Measurements from ENCODE around the gene IL1RAP.

The IL1RAP gene

GRCh38 chr3:190495354-190495753 lies 18.5 kb upstream of the IL1RAP start:
- Histone ChIP-seq H3K27me3 (ENCODE audit: control insufficient read depth, insufficient read depth, low read length) (no peaks in the 10 kb centered on the region), H3K9ac (ENCODE audit: low read depth, low read length) (no peak overlapping the region), H3K4me1 (ENCODE audit: control insufficient read depth, insufficient read depth, low read length) (peaks cover 3% of the 10 kb centered on the region), H3K9me3 (ENCODE audit: control insufficient read depth, insufficient read depth, low read length) (no peaks in the 10 kb centered on the region), H3K4me3 (ENCODE audit: low read depth, low read length) (no peak overlapping the region), H3K36me3 (ENCODE audit: control insufficient read depth, insufficient read depth, low read length) (no peaks in the 10 kb centered on the region)

- Histone ChIP-seq H3K27me3 (ENCODE audit: control insufficient read depth, insufficient read depth, low read length) (no peaks in the 10 kb centered on the region), H3K9ac (ENCODE audit: low read depth, low read length) (no peak overlapping the region), H3K4me3 (ENCODE audit: low read depth, low read length) (no peak overlapping the region), H3K9me3 (ENCODE audit: control insufficient read depth, insufficient read depth, low read length) (no peaks in the 10 kb centered on the region), H3K4me1 (ENCODE audit: control insufficient read depth, insufficient read depth, low read length) (peaks cover 3% of the 10 kb centered on the region), H3K36me3 (ENCODE audit: control insufficient read depth, insufficient read depth, low read length) (no peaks in the 10 kb centered on the region)
Observed at GRCh38 chr3:190495796-190496195, 18.1 kb upstream of the IL1RAP start.

- no peaks in the 10 kb centered on the region for H3K9me3 ChIP-seq (ENCODE audit: control insufficient read depth, insufficient read depth, low read length)
- H3K4me3 ChIP-seq (ENCODE audit: low read depth, low read length): no peak overlapping the region
- H3K36me3 ChIP-seq (ENCODE audit: control insufficient read depth, insufficient read depth, low read length): no peaks in the 10 kb centered on the region
- no peak overlapping the region for H3K9ac ChIP-seq (ENCODE audit: low read depth, low read length)
- H3K27me3 ChIP-seq (ENCODE audit: control insufficient read depth, insufficient read depth, low read length): no peaks in the 10 kb centered on the region
- peaks cover 3% of the 10 kb centered on the region for H3K4me1 ChIP-seq (ENCODE audit: control insufficient read depth, insufficient read depth, low read length)
Observed at GRCh38 chr3:190496859-190497258, 17.0 kb upstream of the IL1RAP start.

- no peak overlapping the region for H3K9ac ChIP-seq (ENCODE audit: low read depth, low read length)
- H3K4me1 ChIP-seq (ENCODE audit: control insufficient read depth, insufficient read depth, low read length): peaks cover 3% of the 10 kb centered on the region
- no peaks in the 10 kb centered on the region for H3K36me3 ChIP-seq (ENCODE audit: control insufficient read depth, insufficient read depth, low read length)
- H3K27me3 ChIP-seq (ENCODE audit: control insufficient read depth, insufficient read depth, low read length): no peaks in the 10 kb centered on the region
- H3K4me3 ChIP-seq (ENCODE audit: low read depth, low read length): no peak overlapping the region
- H3K9me3 ChIP-seq (ENCODE audit: control insufficient read depth, insufficient read depth, low read length): no peaks in the 10 kb centered on the region
Observed at GRCh38 chr3:190497811-190498210, 16.1 kb upstream of the IL1RAP start.

- Histone ChIP-seq H3K4me3 (ENCODE audit: low read depth, low read length) (no peak overlapping the region), H3K9ac (ENCODE audit: low read depth, low read length) (no peak overlapping the region), H3K36me3 (ENCODE audit: control insufficient read depth, insufficient read depth, low read length) (no peaks in the 10 kb centered on the region), H3K27me3 (ENCODE audit: control insufficient read depth, insufficient read depth, low read length) (no peaks in the 10 kb centered on the region), H3K9me3 (ENCODE audit: control insufficient read depth, insufficient read depth, low read length) (no peaks in the 10 kb centered on the region), H3K4me1 (ENCODE audit: control insufficient read depth, insufficient read depth, low read length) (no peaks in the 10 kb centered on the region)
Observed at GRCh38 chr3:190498293-190498692, 15.6 kb upstream of the IL1RAP start.

GRCh38 chr3:190499122-190499521 lies 14.8 kb upstream of the IL1RAP start:
- no peaks in the 10 kb centered on the region for H3K36me3 ChIP-seq (ENCODE audit: control insufficient read depth, insufficient read depth, low read length)
- no peak overlapping the region for H3K4me3 ChIP-seq (ENCODE audit: low read depth, low read length)
- no peak overlapping the region for H3K9ac ChIP-seq (ENCODE audit: low read depth, low read length)
- no peaks in the 10 kb centered on the region for H3K9me3 ChIP-seq (ENCODE audit: control insufficient read depth, insufficient read depth, low read length)
- no peaks in the 10 kb centered on the region for H3K27me3 ChIP-seq (ENCODE audit: control insufficient read depth, insufficient read depth, low read length)
- H3K4me1 ChIP-seq (ENCODE audit: control insufficient read depth, insufficient read depth, low read length): no peaks in the 10 kb centered on the region

- Histone ChIP-seq H3K27me3 (ENCODE audit: control insufficient read depth, insufficient read depth, low read length) (no peaks in the 10 kb centered on the region), H3K4me3 (ENCODE audit: low read depth, low read length) (no peak overlapping the region), H3K4me1 (ENCODE audit: control insufficient read depth, insufficient read depth, low read length) (no peaks in the 10 kb centered on the region), H3K36me3 (ENCODE audit: control insufficient read depth, insufficient read depth, low read length) (no peaks in the 10 kb centered on the region), H3K9me3 (ENCODE audit: control insufficient read depth, insufficient read depth, low read length) (no peaks in the 10 kb centered on the region), H3K9ac (ENCODE audit: low read depth, low read length) (no peak overlapping the region)
Observed at GRCh38 chr3:190502946-190503345, 10.9 kb upstream of the IL1RAP start.

- H3K27me3 ChIP-seq (ENCODE audit: control insufficient read depth, insufficient read depth, low read length): no peaks in the 10 kb centered on the region
- no peaks in the 10 kb centered on the region for H3K9me3 ChIP-seq (ENCODE audit: control insufficient read depth, insufficient read depth, low read length)
- H3K36me3 ChIP-seq (ENCODE audit: control insufficient read depth, insufficient read depth, low read length): no peaks in the 10 kb centered on the region
- H3K4me3 ChIP-seq (ENCODE audit: low read depth, low read length): no peak overlapping the region
- no peaks in the 10 kb centered on the region for H3K4me1 ChIP-seq (ENCODE audit: control insufficient read depth, insufficient read depth, low read length)
- H3K9ac ChIP-seq (ENCODE audit: low read depth, low read length): no peak overlapping the region
Observed at GRCh38 chr3:190504354-190505125, 9.3 kb upstream of the IL1RAP start.

GRCh38 chr3:190505381-190506003 lies 8.4 kb upstream of the IL1RAP start:
- Histone ChIP-seq H3K27me3 (ENCODE audit: control insufficient read depth, insufficient read depth, low read length) (peaks cover 2% of the 10 kb centered on the region), H3K4me1 (ENCODE audit: control insufficient read depth, insufficient read depth, low read length) (no peaks in the 10 kb centered on the region), H3K9ac (ENCODE audit: low read depth, low read length) (no peak overlapping the region), H3K9me3 (ENCODE audit: control insufficient read depth, insufficient read depth, low read length) (no peaks in the 10 kb centered on the region), H3K4me3 (ENCODE audit: low read depth, low read length) (no peak overlapping the region), H3K36me3 (ENCODE audit: control insufficient read depth, insufficient read depth, low read length) (no peaks in the 10 kb centered on the region)

- no peak overlapping the region for H3K9ac ChIP-seq (ENCODE audit: low read depth, low read length)
- H3K36me3 ChIP-seq (ENCODE audit: control insufficient read depth, insufficient read depth, low read length): no peaks in the 10 kb centered on the region
- no peaks in the 10 kb centered on the region for H3K9me3 ChIP-seq (ENCODE audit: control insufficient read depth, insufficient read depth, low read length)
- no peaks in the 10 kb centered on the region for H3K4me1 ChIP-seq (ENCODE audit: control insufficient read depth, insufficient read depth, low read length)
- peaks cover 9% of the 10 kb centered on the region for H3K27me3 ChIP-seq (ENCODE audit: control insufficient read depth, insufficient read depth, low read length)
- H3K4me3 ChIP-seq (ENCODE audit: low read depth, low read length): no peak overlapping the region
Observed at GRCh38 chr3:190506271-190506670, 7.6 kb upstream of the IL1RAP start.

GRCh38 chr3:190512666-190513065 lies 1.2 kb upstream of the IL1RAP start:
- Histone ChIP-seq H3K36me3 (ENCODE audit: control insufficient read depth, insufficient read depth, low read length) (no peaks in the 10 kb centered on the region), H3K4me3 (ENCODE audit: low read depth, low read length) (no peak overlapping the region), H3K27me3 (ENCODE audit: control insufficient read depth, insufficient read depth, low read length) (peaks cover 58% of the 10 kb centered on the region), H3K9me3 (ENCODE audit: control insufficient read depth, insufficient read depth, low read length) (no peaks in the 10 kb centered on the region), H3K9ac (ENCODE audit: low read depth, low read length) (no peak overlapping the region), H3K4me1 (ENCODE audit: control insufficient read depth, insufficient read depth, low read length) (no peaks in the 10 kb centered on the region)

- Histone ChIP-seq H3K4me3 (ENCODE audit: low read depth, low read length) (peak overlapping the region; percentile 86), H3K27me3 (ENCODE audit: control insufficient read depth, insufficient read depth, low read length) (peaks cover 58% of the 10 kb centered on the region), H3K9ac (ENCODE audit: low read depth, low read length) (no peak overlapping the region), H3K9me3 (ENCODE audit: control insufficient read depth, insufficient read depth, low read length) (no peaks in the 10 kb centered on the region), H3K36me3 (ENCODE audit: control insufficient read depth, insufficient read depth, low read length) (no peaks in the 10 kb centered on the region), H3K4me1 (ENCODE audit: control insufficient read depth, insufficient read depth, low read length) (no peaks in the 10 kb centered on the region)
Observed at GRCh38 chr3:190514413-190515153, 698 bp downstream of the IL1RAP start.

Measured in iPS-15b (cell line).